Liver (tissue), 3 donors: ENCODE data around the gene TLNRD1.

Source experiments
- JUND ChIP-seq, 2 donors: IDR thresholded peaks; 2 replicates each; pipeline ENCODE4 v1.6.1; 2016; ENCODE audit warnings: antibody characterized with exemption in 2 of 2
- TF ChIP-seq, protein P1 (sequence below): IDR thresholded peaks from 2 replicates; pipeline ENCODE4 v1.6.1; 2016; ENCODE audit warnings: antibody characterized with exemption
- TF ChIP-seq, protein P2 (sequence below): fragments of 150-350 bp; IDR thresholded peaks from 2 replicates; pipeline ENCODE4 v1.5.1; 2017; ENCODE audit warnings: improper control_type of control experiment, low read depth, low read length; ENCODE audit not compliant: missing input control
- donor health status: healthy.
- donor health status: healthy.

DNA sequence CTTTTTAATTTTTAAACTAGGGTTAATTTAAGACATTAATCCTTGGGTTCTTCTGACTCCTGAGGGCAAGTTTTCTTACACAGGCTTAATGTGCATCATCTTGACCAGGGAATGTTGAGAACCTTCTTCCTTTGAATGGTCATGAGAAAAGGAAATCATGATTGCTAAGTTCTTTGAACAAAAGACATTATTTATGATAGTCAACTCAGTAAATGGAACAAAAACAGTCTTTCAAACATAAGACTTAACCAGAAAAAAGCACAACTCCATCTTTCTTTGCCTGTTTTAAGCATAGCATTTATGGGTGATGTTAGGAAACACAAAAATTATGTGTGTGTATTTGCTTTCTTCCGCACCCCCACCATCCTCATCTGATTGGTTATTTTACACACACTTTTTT lies 5.4 kb downstream of the TLNRD1 start:
- TF ChIP-seq, protein P1, sequence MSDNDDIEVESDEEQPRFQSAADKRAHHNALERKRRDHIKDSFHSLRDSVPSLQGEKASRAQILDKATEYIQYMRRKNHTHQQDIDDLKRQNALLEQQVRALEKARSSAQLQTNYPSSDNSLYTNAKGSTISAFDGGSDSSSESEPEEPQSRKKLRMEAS = no peak
- no peak for TF ChIP-seq JUND (IDR thresholded peaks at IDR 0.05)
- TF ChIP-seq, protein P2, sequence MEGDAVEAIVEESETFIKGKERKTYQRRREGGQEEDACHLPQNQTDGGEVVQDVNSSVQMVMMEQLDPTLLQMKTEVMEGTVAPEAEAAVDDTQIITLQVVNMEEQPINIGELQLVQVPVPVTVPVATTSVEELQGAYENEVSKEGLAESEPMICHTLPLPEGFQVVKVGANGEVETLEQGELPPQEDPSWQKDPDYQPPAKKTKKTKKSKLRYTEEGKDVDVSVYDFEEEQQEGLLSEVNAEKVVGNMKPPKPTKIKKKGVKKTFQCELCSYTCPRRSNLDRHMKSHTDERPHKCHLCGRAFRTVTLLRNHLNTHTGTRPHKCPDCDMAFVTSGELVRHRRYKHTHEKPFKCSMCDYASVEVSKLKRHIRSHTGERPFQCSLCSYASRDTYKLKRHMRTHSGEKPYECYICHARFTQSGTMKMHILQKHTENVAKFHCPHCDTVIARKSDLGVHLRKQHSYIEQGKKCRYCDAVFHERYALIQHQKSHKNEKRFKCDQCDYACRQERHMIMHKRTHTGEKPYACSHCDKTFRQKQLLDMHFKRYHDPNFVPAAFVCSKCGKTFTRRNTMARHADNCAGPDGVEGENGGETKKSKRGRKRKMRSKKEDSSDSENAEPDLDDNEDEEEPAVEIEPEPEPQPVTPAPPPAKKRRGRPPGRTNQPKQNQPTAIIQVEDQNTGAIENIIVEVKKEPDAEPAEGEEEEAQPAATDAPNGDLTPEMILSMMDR = no peak
